HEK293 (cell line): ENCODE data around the gene UGGT1.

Experiments
- REPIN1 ChIP-seq: fragments of 450-650 bp; formaldehyde crosslinking; IDR thresholded peaks from 2 replicates; pipeline ENCODE4 v1.5.1; 2017; ENCODE audit warnings: missing biosample characterization, missing genetic modification characterization, low read depth
- ZNF138 ChIP-seq: fragments of 450-650 bp; formaldehyde crosslinking; IDR thresholded peaks from 2 replicates; pipeline ENCODE4 v1.5.1; 2016; ENCODE audit warnings: missing biosample characterization, missing genetic modification characterization, borderline replicate concordance
- TF ChIP-seq, protein P1 (sequence below): fragments of 450-650 bp; formaldehyde crosslinking; IDR thresholded peaks from 2 replicates; pipeline ENCODE4 v1.5.1; 2016; ENCODE audit warnings: missing biosample characterization, missing genetic modification characterization

GRCh38 chr2:128109243-128109642 lies 18.2 kb downstream of the UGGT1 start:
- no peak for TF ChIP-seq ZNF138 (tag by site-specific recombination)
- TF ChIP-seq, protein P1, sequence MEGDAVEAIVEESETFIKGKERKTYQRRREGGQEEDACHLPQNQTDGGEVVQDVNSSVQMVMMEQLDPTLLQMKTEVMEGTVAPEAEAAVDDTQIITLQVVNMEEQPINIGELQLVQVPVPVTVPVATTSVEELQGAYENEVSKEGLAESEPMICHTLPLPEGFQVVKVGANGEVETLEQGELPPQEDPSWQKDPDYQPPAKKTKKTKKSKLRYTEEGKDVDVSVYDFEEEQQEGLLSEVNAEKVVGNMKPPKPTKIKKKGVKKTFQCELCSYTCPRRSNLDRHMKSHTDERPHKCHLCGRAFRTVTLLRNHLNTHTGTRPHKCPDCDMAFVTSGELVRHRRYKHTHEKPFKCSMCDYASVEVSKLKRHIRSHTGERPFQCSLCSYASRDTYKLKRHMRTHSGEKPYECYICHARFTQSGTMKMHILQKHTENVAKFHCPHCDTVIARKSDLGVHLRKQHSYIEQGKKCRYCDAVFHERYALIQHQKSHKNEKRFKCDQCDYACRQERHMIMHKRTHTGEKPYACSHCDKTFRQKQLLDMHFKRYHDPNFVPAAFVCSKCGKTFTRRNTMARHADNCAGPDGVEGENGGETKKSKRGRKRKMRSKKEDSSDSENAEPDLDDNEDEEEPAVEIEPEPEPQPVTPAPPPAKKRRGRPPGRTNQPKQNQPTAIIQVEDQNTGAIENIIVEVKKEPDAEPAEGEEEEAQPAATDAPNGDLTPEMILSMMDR = no peak
- no peak for TF ChIP-seq REPIN1 (tag by site-specific recombination)
